SK-N-SH (cell line): ENCODE measurements around the gene DIPK2B. TPM values are rescaled to one million over a fixed set of nuclear protein-coding genes. Genes with fewer than 3 reads are reported as not detected.
A peak's percentile ranks its signal among the peaks of the same experiment; 100 is the strongest.

ENCODE experiments used
- CTCF ChIA-PET: fragments of 300-600, 350-600 bp; formaldehyde crosslinking; extraction: SDS; loops from one replicate; lab custom pipeline; 2021; lab: Yijun Ruan, JAX
- POLR2A ChIA-PET: fragments of 350-600 bp; sonication (Branson Sonifier 250); formaldehyde crosslinking; extraction: SDS; loops from one replicate; lab custom pipeline; 2020; ENCODE audit warnings: antibody characterized with exemption, inconsistent platforms; lab: Yijun Ruan, JAX
- DNase-seq: peaks from one replicate; pipeline ENCODE4 v3.0.0; 2012
- H2AFZ ChIP-seq: fragments of 200-600 bp; sonication (generic); 2 replicates; pipeline ENCODE4 v1.8.1; 2016; ENCODE audit warnings: antibody characterized with exemption, mild to moderate bottlenecking, low read depth
- H3F3A ChIP-seq: fragments of 200-600 bp; sonication (generic); replicated peaks from 2 replicates; pipeline ENCODE3; 2016; ENCODE audit warnings: antibody characterized with exemption, mild to moderate bottlenecking; ENCODE audit not compliant: insufficient read depth
- H3K27ac ChIP-seq, 2 experiments: fragments of 200-500 bp in 1 of 2; fragments of 200-600 bp in 1 of 2; sonication (Bioruptor generic) in 1 of 2; sonication (generic), shearing (Covaris generic) in 1 of 2; 2 replicates each; pipeline versions ENCODE4 v1.5.1 to v1.6.1; 2014 to 2016; ENCODE audit warnings: low read depth in 2 of 2, inconsistent platforms in 1 of 2, low read length in 1 of 2, mild to moderate bottlenecking in 1 of 2, mixed read lengths in 1 of 2
- H3K27me3 ChIP-seq: fragments of 200-600 bp; sonication (generic), shearing (Covaris generic); 2 replicates; pipeline ENCODE4 v1.6.1; 2016; ENCODE audit warnings: mixed run types; ENCODE audit not compliant: insufficient read depth
- H3K36me3 ChIP-seq, 2 experiments: fragments of 200-500 bp in 1 of 2; fragments of 200-600 bp in 1 of 2; sonication (Bioruptor generic) in 1 of 2; sonication (generic) in 1 of 2; replicated peaks in 1 of 2; 2 replicates each; pipeline versions ENCODE3 to v1.5.1; 2014 to 2016; ENCODE audit warnings: low read length in 1 of 2, mild to moderate bottlenecking in 1 of 2; ENCODE audit not compliant: insufficient read depth in 2 of 2, control insufficient read depth in 1 of 2
- H3K4me1 ChIP-seq, 2 experiments: fragments of 200-500 bp in 1 of 2; fragments of 200-600 bp in 1 of 2; sonication (Bioruptor generic) in 1 of 2; sonication (generic), shearing (Covaris generic) in 1 of 2; 2 replicates each; pipeline versions ENCODE4 v1.5.1 to v1.6.1; 2014 to 2016; ENCODE audit warnings: low read depth in 1 of 2, low read length in 1 of 2, mixed run types in 1 of 2; ENCODE audit not compliant: insufficient read depth in 2 of 2, control insufficient read depth in 1 of 2
- H3K4me2 ChIP-seq: fragments of 200-600 bp; sonication (generic), shearing (Covaris generic); 2 replicates; pipeline ENCODE4 v1.6.1; 2017; ENCODE audit warnings: mixed run types
- H3K4me3 ChIP-seq, 2 experiments: fragments of 200-500 bp in 1 of 2; fragments of 200-600 bp in 1 of 2; sonication (Bioruptor generic) in 1 of 2; sonication (generic), shearing (Covaris generic) in 1 of 2; 2 replicates each; pipeline versions ENCODE4 v1.5.1 to v1.8.1; 2014 to 2016; ENCODE audit warnings: low read depth in 2 of 2, inconsistent platforms in 1 of 2, low read length in 1 of 2, mild to moderate bottlenecking in 1 of 2, mixed read lengths in 1 of 2, moderate library complexity in 1 of 2
- H3K79me2 ChIP-seq: fragments of 200-600 bp; sonication (generic); 2 replicates; pipeline ENCODE4 v1.8.1; 2017; ENCODE audit warnings: mild to moderate bottlenecking; ENCODE audit not compliant: insufficient read depth
- H3K9ac ChIP-seq: fragments of 200-600 bp; sonication (generic); 2 replicates; pipeline ENCODE4 v1.6.1; 2017; ENCODE audit warnings: mixed run types
- H3K9me2 ChIP-seq: fragments of 200-600 bp; sonication (generic); 2 replicates; pipeline ENCODE4 v1.6.1; 2017; ENCODE audit warnings: mixed run types
- H3K9me3 ChIP-seq: fragments of 200-600 bp; sonication (generic); 2 replicates; pipeline ENCODE4 v1.6.1; 2017; ENCODE audit warnings: mixed run types, mild to moderate bottlenecking, moderate library complexity
- H4K20me1 ChIP-seq: fragments of 200-600 bp; sonication (generic); 2 replicates; pipeline ENCODE4 v1.6.1; 2017; ENCODE audit warnings: mild to moderate bottlenecking, mixed run types; ENCODE audit not compliant: insufficient read depth
- NFIC ChIP-seq: IDR thresholded peaks from 2 replicates; pipeline ENCODE4 v1.4.0; 2012; ENCODE audit warnings: borderline replicate concordance
- NRF1 ChIP-seq: IDR thresholded peaks from 2 replicates; pipeline ENCODE4 v1.6.1; 2012; ENCODE audit warnings: low read depth, mild to moderate bottlenecking, low read length
- RAD21 ChIP-seq: IDR thresholded peaks from 2 replicates; pipeline ENCODE4 v1.6.1; 2012; ENCODE audit warnings: mild to moderate bottlenecking, low read length
- RFX5 ChIP-seq: IDR thresholded peaks from 2 replicates; pipeline ENCODE4 v1.6.1; 2012; ENCODE audit warnings: mild to moderate bottlenecking, improper control_type of control experiment, low read length
- SMC3 ChIP-seq: IDR thresholded peaks from 2 replicates; pipeline ENCODE4 v1.6.1; 2012; ENCODE audit warnings: low read depth, low read length, improper control_type of control experiment
- WGBS: methylation state at CpG from one replicate; pipeline ENCODE4 v1.1.6; 2017; ENCODE audit warnings: low lambda C conversion rate; 5-methylcytosine and 5-hydroxymethylcytosine counted together
- polyA plus RNA-seq, 3 experiments: library from polyadenylated mRNA; depleted of rRNA; stranded (reverse); fragments of >200 nt; gene quantifications; 2 replicates each; pipeline ENCODE4 v1.2.3, GENCODE V29; 2012
- TF ChIP-seq, protein P1 (sequence below): IDR thresholded peaks from 2 replicates; pipeline ENCODE4 v1.6.1; 2012; ENCODE audit warnings: mild to moderate bottlenecking, low read depth, low read length, moderate library complexity
- TF ChIP-seq, protein P2 (sequence below): IDR thresholded peaks from 2 replicates; pipeline ENCODE4 v1.4.0; 2012; ENCODE audit warnings: low read depth, borderline replicate concordance
- TF ChIP-seq, protein P3 (sequence below): IDR thresholded peaks from 2 replicates; pipeline ENCODE4 v1.4.0; 2012; ENCODE audit warnings: low read depth
- TF ChIP-seq, protein P4 (sequence below): fragments of 200-600 bp; sonication (generic); IDR thresholded peaks from 2 replicates; pipeline ENCODE4 v1.6.1; 2017; ENCODE audit warnings: antibody characterized with exemption, mild to moderate bottlenecking, moderate library complexity

DIPK2B gene
- polyA plus RNA-seq, 1 of the 3 experiments (the other 2 are of a cell fraction), result 0.02 TPM

DNA sequence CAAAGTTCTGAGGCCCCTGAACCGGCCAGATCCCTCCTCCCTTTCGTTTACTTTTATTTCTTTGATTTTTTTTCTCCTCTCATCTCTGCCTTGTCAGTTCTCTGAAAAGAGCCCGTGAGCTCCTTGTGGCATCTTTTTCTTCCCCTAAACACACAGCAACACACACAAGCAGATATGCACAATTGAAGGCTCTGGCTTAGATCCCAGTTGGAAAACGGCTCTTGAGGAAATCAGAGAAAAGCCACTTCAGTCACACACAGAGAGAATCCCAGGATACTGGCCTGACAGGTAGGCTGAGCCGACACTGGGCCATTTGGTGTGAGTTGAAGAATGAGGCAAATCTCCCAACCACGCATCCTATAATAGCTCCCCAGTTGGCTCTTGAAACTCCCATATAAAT, 12.9 kb downstream of the DIPK2B start (continued):
- TF ChIP-seq, protein P1, sequence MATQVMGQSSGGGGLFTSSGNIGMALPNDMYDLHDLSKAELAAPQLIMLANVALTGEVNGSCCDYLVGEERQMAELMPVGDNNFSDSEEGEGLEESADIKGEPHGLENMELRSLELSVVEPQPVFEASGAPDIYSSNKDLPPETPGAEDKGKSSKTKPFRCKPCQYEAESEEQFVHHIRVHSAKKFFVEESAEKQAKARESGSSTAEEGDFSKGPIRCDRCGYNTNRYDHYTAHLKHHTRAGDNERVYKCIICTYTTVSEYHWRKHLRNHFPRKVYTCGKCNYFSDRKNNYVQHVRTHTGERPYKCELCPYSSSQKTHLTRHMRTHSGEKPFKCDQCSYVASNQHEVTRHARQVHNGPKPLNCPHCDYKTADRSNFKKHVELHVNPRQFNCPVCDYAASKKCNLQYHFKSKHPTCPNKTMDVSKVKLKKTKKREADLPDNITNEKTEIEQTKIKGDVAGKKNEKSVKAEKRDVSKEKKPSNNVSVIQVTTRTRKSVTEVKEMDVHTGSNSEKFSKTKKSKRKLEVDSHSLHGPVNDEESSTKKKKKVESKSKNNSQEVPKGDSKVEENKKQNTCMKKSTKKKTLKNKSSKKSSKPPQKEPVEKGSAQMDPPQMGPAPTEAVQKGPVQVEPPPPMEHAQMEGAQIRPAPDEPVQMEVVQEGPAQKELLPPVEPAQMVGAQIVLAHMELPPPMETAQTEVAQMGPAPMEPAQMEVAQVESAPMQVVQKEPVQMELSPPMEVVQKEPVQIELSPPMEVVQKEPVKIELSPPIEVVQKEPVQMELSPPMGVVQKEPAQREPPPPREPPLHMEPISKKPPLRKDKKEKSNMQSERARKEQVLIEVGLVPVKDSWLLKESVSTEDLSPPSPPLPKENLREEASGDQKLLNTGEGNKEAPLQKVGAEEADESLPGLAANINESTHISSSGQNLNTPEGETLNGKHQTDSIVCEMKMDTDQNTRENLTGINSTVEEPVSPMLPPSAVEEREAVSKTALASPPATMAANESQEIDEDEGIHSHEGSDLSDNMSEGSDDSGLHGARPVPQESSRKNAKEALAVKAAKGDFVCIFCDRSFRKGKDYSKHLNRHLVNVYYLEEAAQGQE, result no peak
- TF ChIP-seq, protein P2, sequence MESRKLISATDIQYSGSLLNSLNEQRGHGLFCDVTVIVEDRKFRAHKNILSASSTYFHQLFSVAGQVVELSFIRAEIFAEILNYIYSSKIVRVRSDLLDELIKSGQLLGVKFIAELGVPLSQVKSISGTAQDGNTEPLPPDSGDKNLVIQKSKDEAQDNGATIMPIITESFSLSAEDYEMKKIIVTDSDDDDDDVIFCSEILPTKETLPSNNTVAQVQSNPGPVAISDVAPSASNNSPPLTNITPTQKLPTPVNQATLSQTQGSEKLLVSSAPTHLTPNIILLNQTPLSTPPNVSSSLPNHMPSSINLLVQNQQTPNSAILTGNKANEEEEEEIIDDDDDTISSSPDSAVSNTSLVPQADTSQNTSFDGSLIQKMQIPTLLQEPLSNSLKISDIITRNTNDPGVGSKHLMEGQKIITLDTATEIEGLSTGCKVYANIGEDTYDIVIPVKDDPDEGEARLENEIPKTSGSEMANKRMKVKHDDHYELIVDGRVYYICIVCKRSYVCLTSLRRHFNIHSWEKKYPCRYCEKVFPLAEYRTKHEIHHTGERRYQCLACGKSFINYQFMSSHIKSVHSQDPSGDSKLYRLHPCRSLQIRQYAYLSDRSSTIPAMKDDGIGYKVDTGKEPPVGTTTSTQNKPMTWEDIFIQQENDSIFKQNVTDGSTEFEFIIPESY, result no peak
- TF ChIP-seq SMC3, result no peak

DNA sequence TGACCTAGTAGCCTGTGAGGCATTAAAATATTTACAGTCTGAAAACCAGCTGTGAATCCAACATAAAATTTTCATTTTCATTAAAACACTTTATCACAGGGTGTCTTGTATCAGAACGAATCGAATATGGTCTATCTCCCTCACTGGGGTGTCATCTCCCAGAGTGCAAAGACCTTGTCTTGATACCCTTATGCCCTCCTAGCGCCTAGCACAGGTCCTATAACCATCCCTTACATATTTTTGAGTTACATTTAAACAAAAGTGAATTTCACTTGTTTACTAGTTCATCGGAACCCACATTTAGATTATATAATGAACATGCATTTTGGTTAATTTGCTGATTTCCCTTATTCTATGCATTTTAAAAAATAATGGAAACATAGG, 14.0 kb downstream of the DIPK2B start:
- Histone ChIP-seq H3K4me3 (peak overlapping the region in 1 of 2 experiments; percentile 55; a peak in 1 of 4 replicates), H3K4me1 (no peaks in the 10 kb centered on the region; a peak in 1 of 4 replicates)
- CTCF ChIA-PET, result interaction anchor here (0.9 to 2.5 kb wide), 14 partner anchors 9 to 1228 kb away, joined by 3 to 24 read pairs (median 5); partner anchors contain the start of gene DIPK2B

More for the DNA sequence above, 14.0 kb downstream of the DIPK2B start:
- Histone ChIP-seq H3K27me3 (no peaks in the 10 kb centered on the region), H3F3A (no peaks in the 10 kb centered on the region), H3K4me2 (peak overlapping the region; percentile 73; the same call in 1 of the 2 replicates), H3K79me2 (no peaks in the 10 kb centered on the region), H3K9me3 (no peaks in the 10 kb centered on the region), H2AFZ (no peak overlapping the region), H3K9ac (no peak overlapping the region), H4K20me1 (no peaks in the 10 kb centered on the region), H3K36me3 (no peaks in the 10 kb centered on the region)
- POLR2A ChIA-PET, result interaction anchor here (0.6 kb wide), 1 partner anchor 1213 kb away, joined by 3 read pairs; no protein-coding TSS in a partner anchor
- peak; percentile 22 for DNase-seq
- TF ChIP-seq, protein P3, sequence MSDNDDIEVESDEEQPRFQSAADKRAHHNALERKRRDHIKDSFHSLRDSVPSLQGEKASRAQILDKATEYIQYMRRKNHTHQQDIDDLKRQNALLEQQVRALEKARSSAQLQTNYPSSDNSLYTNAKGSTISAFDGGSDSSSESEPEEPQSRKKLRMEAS, result no peak
- no peak for TF ChIP-seq RAD21
- no peak for TF ChIP-seq NFIC
- TF ChIP-seq, protein P4, sequence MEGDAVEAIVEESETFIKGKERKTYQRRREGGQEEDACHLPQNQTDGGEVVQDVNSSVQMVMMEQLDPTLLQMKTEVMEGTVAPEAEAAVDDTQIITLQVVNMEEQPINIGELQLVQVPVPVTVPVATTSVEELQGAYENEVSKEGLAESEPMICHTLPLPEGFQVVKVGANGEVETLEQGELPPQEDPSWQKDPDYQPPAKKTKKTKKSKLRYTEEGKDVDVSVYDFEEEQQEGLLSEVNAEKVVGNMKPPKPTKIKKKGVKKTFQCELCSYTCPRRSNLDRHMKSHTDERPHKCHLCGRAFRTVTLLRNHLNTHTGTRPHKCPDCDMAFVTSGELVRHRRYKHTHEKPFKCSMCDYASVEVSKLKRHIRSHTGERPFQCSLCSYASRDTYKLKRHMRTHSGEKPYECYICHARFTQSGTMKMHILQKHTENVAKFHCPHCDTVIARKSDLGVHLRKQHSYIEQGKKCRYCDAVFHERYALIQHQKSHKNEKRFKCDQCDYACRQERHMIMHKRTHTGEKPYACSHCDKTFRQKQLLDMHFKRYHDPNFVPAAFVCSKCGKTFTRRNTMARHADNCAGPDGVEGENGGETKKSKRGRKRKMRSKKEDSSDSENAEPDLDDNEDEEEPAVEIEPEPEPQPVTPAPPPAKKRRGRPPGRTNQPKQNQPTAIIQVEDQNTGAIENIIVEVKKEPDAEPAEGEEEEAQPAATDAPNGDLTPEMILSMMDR, result no peak
- TF ChIP-seq RFX5, result no peak
- no peak for TF ChIP-seq NRF1
- TF ChIP-seq, protein P2, result no peak
- TF ChIP-seq, all 33 proteins: peak for 0
- H3K27ac ChIP-seq, result no peak overlapping the region; a peak in 1 of 4 replicates
- WGBS, result 26% methylated on average over 4 of the region's 4 CpGs
- H3K9me2 ChIP-seq, result no peaks in the 10 kb centered on the region
